Astrocyte (in vitro differentiated cells and primary cell): ENCODE data around the gene PEX5L. TPM values are rescaled to one million over a fixed set of nuclear protein-coding genes. Genes with fewer than 3 reads are reported as not detected.

Experiments used
- DNase-seq: peaks from one replicate; pipeline ENCODE4 v3.0.0-alpha.2; 2010; ENCODE audit warnings: low read depth
- FAIRE-seq: peaks from 2 replicates; lab custom pipeline; 2011; peaks lifted over from hg19 to GRCh38; lab: Jason Lieb, UNC
- H2AFZ ChIP-seq: 2 replicates; pipeline ENCODE4 v1.6.0; 2012; ENCODE audit warnings: low read depth, low read length, inconsistent platforms
- H3K27ac ChIP-seq: 2 replicates; pipeline ENCODE4 v1.5.1; 2011; ENCODE audit warnings: low read depth, low read length, inconsistent platforms
- H3K27me3 ChIP-seq: 2 replicates; pipeline ENCODE4 v1.6.0; 2011; ENCODE audit warnings: low read length, inconsistent platforms; ENCODE audit not compliant: insufficient read depth
- H3K36me3 ChIP-seq: 2 replicates; pipeline ENCODE4 v1.5.1; 2011; ENCODE audit warnings: low read length, inconsistent platforms; ENCODE audit not compliant: insufficient read depth
- H3K4me1 ChIP-seq: 2 replicates; pipeline ENCODE4 v1.5.1; 2011; ENCODE audit warnings: low read length, inconsistent platforms; ENCODE audit not compliant: insufficient read depth
- H3K4me2 ChIP-seq: 2 replicates; pipeline ENCODE4 v1.6.0; 2012; ENCODE audit warnings: low read length, inconsistent platforms
- H3K4me3 ChIP-seq: 2 replicates; pipeline ENCODE4 v1.5.1; 2011; ENCODE audit warnings: low read depth, mild to moderate bottlenecking, low read length, inconsistent platforms; ENCODE audit not compliant: insufficient read depth
- H3K79me2 ChIP-seq: 2 replicates; pipeline ENCODE4 v1.6.0; 2012; ENCODE audit warnings: mild to moderate bottlenecking, low read length, inconsistent platforms; ENCODE audit not compliant: insufficient read depth
- H3K9ac ChIP-seq: 2 replicates; pipeline ENCODE4 v1.6.0; 2012; ENCODE audit warnings: mild to moderate bottlenecking, low read length, inconsistent platforms
- H3K9me3 ChIP-seq: 2 replicates; pipeline ENCODE4 v1.5.1; 2012; ENCODE audit warnings: low read depth, mild to moderate bottlenecking, low read length, inconsistent platforms; ENCODE audit not compliant: insufficient read depth
- H4K20me1 ChIP-seq: 2 replicates; pipeline ENCODE4 v1.6.0; 2012; ENCODE audit warnings: low read length, inconsistent platforms; ENCODE audit not compliant: insufficient read depth
- H3K27ac Mint-ChIP-seq: one replicate; pipeline ENCODE4 v1.8.0; 2021; ENCODE audit warnings: mild to moderate bottlenecking, mixed read lengths; ENCODE audit not compliant: unreplicated experiment
- H3K27me3 Mint-ChIP-seq: one replicate; pipeline ENCODE4 v1.8.0; 2021; ENCODE audit warnings: low read depth, mixed read lengths; ENCODE audit not compliant: unreplicated experiment
- H3K36me3 Mint-ChIP-seq: one replicate; pipeline ENCODE4 v1.8.0; 2021; ENCODE audit warnings: low read depth, mixed read lengths; ENCODE audit not compliant: unreplicated experiment
- H3K4me1 Mint-ChIP-seq: one replicate; pipeline ENCODE4 v1.8.0; 2021; ENCODE audit warnings: low read depth, mixed read lengths; ENCODE audit not compliant: unreplicated experiment
- H3K4me3 Mint-ChIP-seq: one replicate; pipeline ENCODE4 v1.8.0; 2021; ENCODE audit warnings: mild to moderate bottlenecking, moderate library complexity, mixed read lengths; ENCODE audit not compliant: unreplicated experiment
- H3K9me3 Mint-ChIP-seq: one replicate; pipeline ENCODE4 v1.8.0; 2021; ENCODE audit warnings: mild to moderate bottlenecking, mixed read lengths; ENCODE audit not compliant: unreplicated experiment
- CTCF ChIP-seq: IDR thresholded peaks from 2 replicates; pipeline ENCODE4 v1.5.1; 2011; ENCODE audit warnings: low read depth, mild to moderate bottlenecking, inconsistent platforms, low read length, moderate library complexity; ENCODE audit not compliant: insufficient read depth
- EZH2 ChIP-seq: IDR thresholded peaks from 2 replicates; pipeline ENCODE4 v1.6.1; 2012; ENCODE audit warnings: mild to moderate bottlenecking, low read length, inconsistent platforms; ENCODE audit not compliant: insufficient read depth
- total RNA-seq: library from RNA; stranded (reverse); gene quantifications from 2 replicates; pipeline ENCODE4 v1.2.1, GENCODE V29; 2021

Gene PEX5L
- total RNA-seq, 1 donor from 2014 or later: 0.43 TPM

GRCh38 chr3:179760944-179761343 is 275.8 kb downstream of the PEX5L start:
- Histone ChIP-seq H3K4me1 (peaks cover 6% of the 10 kb centered on the region), H3K4me3 (no peak overlapping the region), H3K36me3 (peaks cover 8% of the 10 kb centered on the region), H3K9ac (no peak overlapping the region), H3K79me2 (no peaks in the 10 kb centered on the region), H3K27me3 (no peaks in the 10 kb centered on the region), H3K9me3 (no peaks in the 10 kb centered on the region), H3K4me2 (no peak overlapping the region), H3K27ac (no peak overlapping the region), H4K20me1 (no peaks in the 10 kb centered on the region), H2AFZ (no peak overlapping the region)
- no peak overlapping the region for H3K27ac Mint-ChIP-seq
- DNase-seq (peak; percentile 61), FAIRE-seq (no peak)
- peaks cover 4% of the 10 kb centered on the region for H3K4me1 Mint-ChIP-seq
- TF ChIP-seq CTCF: no peak
- TF ChIP-seq EZH2: no peak
- H3K36me3 Mint-ChIP-seq: peaks cover 10% of the 10 kb centered on the region
- no peak overlapping the region for H3K4me3 Mint-ChIP-seq
- H3K27me3 Mint-ChIP-seq: no peaks in the 10 kb centered on the region
- H3K9me3 Mint-ChIP-seq: no peaks in the 10 kb centered on the region

- Mint-ChIP-seq H3K4me1 (peaks cover 2% of the 10 kb centered on the region), H3K9me3 (no peaks in the 10 kb centered on the region), H3K36me3 (no peaks in the 10 kb centered on the region), H3K27me3 (no peaks in the 10 kb centered on the region), H3K27ac (no peak overlapping the region), H3K4me3 (no peak overlapping the region)
- Histone ChIP-seq H3K9me3 (no peaks in the 10 kb centered on the region), H2AFZ (no peak overlapping the region), H3K9ac (no peak overlapping the region), H3K36me3 (peaks cover 2% of the 10 kb centered on the region), H4K20me1 (no peaks in the 10 kb centered on the region), H3K4me2 (no peak overlapping the region), H3K27me3 (no peaks in the 10 kb centered on the region), H3K4me3 (no peak overlapping the region), H3K4me1 (no peaks in the 10 kb centered on the region), H3K27ac (no peak overlapping the region), H3K79me2 (no peaks in the 10 kb centered on the region)
- FAIRE-seq: peak; percentile 9
- TF ChIP-seq EZH2 (no peak), CTCF (peak; percentile 71)
- DNase-seq: peak; percentile 8
These were observed 285.9 kb downstream of the PEX5L start for GRCh38 chr3:179750720-179751328.

GRCh38 chr3:179745716-179746115 is 291.0 kb downstream of the PEX5L start:
- DNase-seq: no peak
- no peaks in the 10 kb centered on the region for H4K20me1 ChIP-seq

More at GRCh38 chr3:179745716-179746115, 291.0 kb downstream of the PEX5L start:
- no peak overlapping the region for H3K27ac ChIP-seq
- H3K4me2 ChIP-seq: no peak overlapping the region
- Mint-ChIP-seq H3K27ac (no peak overlapping the region), H3K4me1 (peaks cover 2% of the 10 kb centered on the region), H3K4me3 (no peak overlapping the region), H3K36me3 (peaks cover 4% of the 10 kb centered on the region), H3K9me3 (no peaks in the 10 kb centered on the region), H3K27me3 (no peaks in the 10 kb centered on the region)
- H3K27me3 ChIP-seq: no peaks in the 10 kb centered on the region
- FAIRE-seq: no peak
- H2AFZ ChIP-seq: no peak overlapping the region
- peaks cover 8% of the 10 kb centered on the region for H3K36me3 ChIP-seq
- no peak overlapping the region for H3K9ac ChIP-seq
- H3K4me1 ChIP-seq: no peaks in the 10 kb centered on the region
- H3K4me3 ChIP-seq: no peak overlapping the region
- no peaks in the 10 kb centered on the region for H3K79me2 ChIP-seq
- TF ChIP-seq CTCF: no peak
- TF ChIP-seq EZH2: no peak
- H3K9me3 ChIP-seq: no peaks in the 10 kb centered on the region
